Cardiac muscle cell (in vitro differentiated cells and primary cell): ENCODE data around the gene DUSP6. TPM values are rescaled to one million over a fixed set of nuclear protein-coding genes. Genes with fewer than 3 reads are reported as not detected.

ENCODE experiments used
- DNase-seq, 2 donors: peaks; one replicate each; pipeline versions ENCODE4 v3.0.0 to v3.0.0-alpha.2; 2010 to 2017; ENCODE audit warnings: low read depth in 1 of 2, low spot score in 1 of 2
- H3K27ac ChIP-seq: fragments of 200-600 bp; sonication (generic); 2 replicates; pipeline ENCODE4 v1.5.1; 2016
- H3K27me3 ChIP-seq: fragments of 200-600 bp; sonication (generic); 2 replicates; pipeline ENCODE4 v1.6.0; 2016; ENCODE audit warnings: control low read depth
- H3K36me3 ChIP-seq: fragments of 200-600 bp; sonication (generic); 2 replicates; pipeline ENCODE4 v1.5.1; 2016; ENCODE audit warnings: control low read depth
- H3K4me1 ChIP-seq: fragments of 200-600 bp; sonication (generic); 2 replicates; pipeline ENCODE4 v1.8.1; 2017; ENCODE audit warnings: low read depth, mild to moderate bottlenecking, mixed run types
- H3K4me3 ChIP-seq: fragments of 200-600 bp; sonication (generic); 2 replicates; pipeline ENCODE4 v1.5.1; 2016; ENCODE audit warnings: mild to moderate bottlenecking
- H3K9me3 ChIP-seq: fragments of 200-600 bp; sonication (generic); 2 replicates; pipeline ENCODE4 v1.5.1; 2017; ENCODE audit warnings: low read depth, mild to moderate bottlenecking, control low read depth
- CTCF ChIP-seq: IDR thresholded peaks from 2 replicates; pipeline ENCODE4 v1.5.1; 2012; ENCODE audit warnings: low read depth, mild to moderate bottlenecking, low read length
- polyA plus RNA-seq: library from polyadenylated mRNA; unstranded; fragments of >200 nt; fragmentation: Nextera tagmentation; extraction: Ambion mirVana; gene quantifications from 2 replicates; pipeline ENCODE4 v1.2.1, GENCODE V29; 2016
- total RNA-seq: library from RNA; depleted of rRNA; stranded (reverse); fragments of >200 nt; gene quantifications from 2 replicates; pipeline ENCODE4 v1.2.3, GENCODE V29; 2016

Gene DUSP6
- total and polyA plus RNA-seq, 2 experiments from 2014 or later = 191 to 200 TPM

DNA sequence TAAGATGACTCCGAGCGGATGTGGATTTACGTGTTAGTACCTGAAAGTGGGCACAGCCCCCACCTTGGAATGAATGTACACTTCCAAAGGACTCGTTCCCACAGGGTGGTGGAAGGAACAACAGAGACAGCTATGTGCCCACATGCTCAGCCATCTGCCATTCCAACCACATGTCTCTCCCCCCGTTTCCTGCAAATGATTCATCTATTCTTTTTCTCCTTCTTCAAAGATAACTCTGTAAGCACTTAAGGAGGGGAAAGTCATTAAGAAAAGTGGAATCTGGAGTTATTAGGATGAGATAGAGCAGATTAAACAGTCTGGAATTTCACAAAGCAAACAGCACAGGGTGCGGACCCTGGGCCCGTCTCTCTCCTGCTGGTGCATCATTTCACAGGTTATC lies 18.5 kb upstream of the DUSP6 start:
- Histone ChIP-seq H3K9me3 (no peaks in the 10 kb centered on the region), H3K27me3 (no peaks in the 10 kb centered on the region), H3K4me1 (peaks cover 14% of the 10 kb centered on the region), H3K27ac (peak overlapping the region; percentile 73), H3K4me3 (no peak overlapping the region), H3K36me3 (no peaks in the 10 kb centered on the region)
- TF ChIP-seq CTCF = no peak
- DNase-seq = peak in 1 of 2 donors; percentile 79

- peak overlapping the region; percentile 73 for H3K27ac ChIP-seq
- H3K4me1 ChIP-seq = peaks cover 14% of the 10 kb centered on the region
- no peaks in the 10 kb centered on the region for H3K9me3 ChIP-seq
- H3K27me3 ChIP-seq = no peaks in the 10 kb centered on the region
- no peak for DNase-seq
- no peaks in the 10 kb centered on the region for H3K36me3 ChIP-seq
- no peak for TF ChIP-seq CTCF
- no peak overlapping the region for H3K4me3 ChIP-seq
These were observed 18.1 kb upstream of the DUSP6 start for GRCh38 chr12:89370421-89370831.

- no peak overlapping the region for H3K4me3 ChIP-seq
- DNase-seq = no peak
- no peaks in the 10 kb centered on the region for H3K9me3 ChIP-seq
- H3K27me3 ChIP-seq = no peaks in the 10 kb centered on the region
- H3K27ac ChIP-seq = peak overlapping the region; percentile 73
- no peaks in the 10 kb centered on the region for H3K36me3 ChIP-seq
- peaks cover 14% of the 10 kb centered on the region for H3K4me1 ChIP-seq
- no peak for TF ChIP-seq CTCF
These were observed 16.9 kb upstream of the DUSP6 start for GRCh38 chr12:89369166-89369565.

- DNase-seq = no peak
- Histone ChIP-seq H3K4me3 (no peak overlapping the region), H3K4me1 (peaks cover 14% of the 10 kb centered on the region), H3K27me3 (no peaks in the 10 kb centered on the region), H3K9me3 (no peaks in the 10 kb centered on the region), H3K36me3 (no peaks in the 10 kb centered on the region), H3K27ac (no peak overlapping the region)
- no peak for TF ChIP-seq CTCF
These were observed 16.1 kb upstream of the DUSP6 start for GRCh38 chr12:89368391-89368790.

GRCh38 chr12:89366676-89367364 lies 14.5 kb upstream of the DUSP6 start:
- H3K27me3 ChIP-seq = no peaks in the 10 kb centered on the region
- no peaks in the 10 kb centered on the region for H3K9me3 ChIP-seq
- no peaks in the 10 kb centered on the region for H3K36me3 ChIP-seq
- H3K27ac ChIP-seq = no peak overlapping the region
- DNase-seq = no peak
- no peak overlapping the region for H3K4me3 ChIP-seq
- no peak for TF ChIP-seq CTCF
- H3K4me1 ChIP-seq = peaks cover 4% of the 10 kb centered on the region
